Measurements from ENCODE around the gene HPCAL1.
"Not testable (repeated sequence)": the region's sequence is repeated elsewhere in the genome, so short reads cannot be mapped to it uniquely, and the experiment has no call there.

HPCAL1 gene

GRCh38 chr2:10297191-10297830 is 5.4 kb upstream of the HPCAL1 start:
- Histone ChIP-seq H3K9ac (ENCODE audit: low read length) (no peak overlapping the region), H3K27ac (ENCODE audit: low read depth, low read length) (no peak overlapping the region), H3K9me3 (ENCODE audit: control insufficient read depth, insufficient read depth, low read depth, low read length) (peaks cover 17% of the 10 kb centered on the region), H3K36me3 (ENCODE audit: control insufficient read depth, insufficient read depth, low read length) (no peaks in the 10 kb centered on the region), H3K4me1 (ENCODE audit: control insufficient read depth, insufficient read depth, low read length) (peaks cover 19% of the 10 kb centered on the region), H3K4me3 (ENCODE audit: low read depth, low read length) (no peak overlapping the region), H3K27me3 (ENCODE audit: control insufficient read depth, insufficient read depth, low read length) (no peaks in the 10 kb centered on the region)

- Histone ChIP-seq H3K9ac (ENCODE audit: low read length) (no peak overlapping the region), H3K4me3 (ENCODE audit: low read depth, low read length) (no peak overlapping the region), H3K27me3 (ENCODE audit: control insufficient read depth, insufficient read depth, low read length) (peaks cover 2% of the 10 kb centered on the region), H3K27ac (ENCODE audit: low read depth, low read length) (no peak overlapping the region), H3K9me3 (ENCODE audit: control insufficient read depth, insufficient read depth, low read depth, low read length) (peaks cover 17% of the 10 kb centered on the region), H3K4me1 (ENCODE audit: control insufficient read depth, insufficient read depth, low read length) (peaks cover 19% of the 10 kb centered on the region), H3K36me3 (ENCODE audit: control insufficient read depth, insufficient read depth, low read length) (no peaks in the 10 kb centered on the region)
Measured at GRCh38 chr2:10297959-10298531, 4.7 kb upstream of the HPCAL1 start.

- not testable (repeated sequence) for H3K36me3 ChIP-seq (ENCODE audit: control insufficient read depth, insufficient read depth, low read length); H3K27ac ChIP-seq (ENCODE audit: low read depth, low read length); H3K27me3 ChIP-seq (ENCODE audit: control insufficient read depth, insufficient read depth, low read length); H3K9ac ChIP-seq (ENCODE audit: low read length); H3K4me3 ChIP-seq (ENCODE audit: low read depth, low read length); H3K9me3 ChIP-seq (ENCODE audit: control insufficient read depth, insufficient read depth, low read depth, low read length)
- H3K4me1 ChIP-seq (ENCODE audit: control insufficient read depth, insufficient read depth, low read length), result peaks cover 19% of the 10 kb centered on the region
Measured at GRCh38 chr2:10298777-10299176, 3.9 kb upstream of the HPCAL1 start.

- Histone ChIP-seq H3K27ac (ENCODE audit: low read depth, low read length) (no peak overlapping the region), H3K4me3 (ENCODE audit: low read depth, low read length) (no peak overlapping the region), H3K9ac (ENCODE audit: low read length) (no peak overlapping the region), H3K4me1 (ENCODE audit: control insufficient read depth, insufficient read depth, low read length) (peaks cover 19% of the 10 kb centered on the region), H3K9me3 (ENCODE audit: control insufficient read depth, insufficient read depth, low read depth, low read length) (0 out of 2 replicates have a peak, but pooled peaks cover 2% of the 10 kb centered on the region), H3K36me3 (ENCODE audit: control insufficient read depth, insufficient read depth, low read length) (no peaks in the 10 kb centered on the region), H3K27me3 (ENCODE audit: control insufficient read depth, insufficient read depth, low read length) (peaks cover 25% of the 10 kb centered on the region)
Measured at GRCh38 chr2:10300328-10300920, 2.3 kb upstream of the HPCAL1 start.

- Histone ChIP-seq H3K9me3 (ENCODE audit: control insufficient read depth, insufficient read depth, low read depth, low read length) (no peaks in the 10 kb centered on the region), H3K4me1 (ENCODE audit: control insufficient read depth, insufficient read depth, low read length) (peaks cover 19% of the 10 kb centered on the region), H3K36me3 (ENCODE audit: control insufficient read depth, insufficient read depth, low read length) (no peaks in the 10 kb centered on the region), H3K27me3 (ENCODE audit: control insufficient read depth, insufficient read depth, low read length) (peaks cover 34% of the 10 kb centered on the region), H3K4me3 (ENCODE audit: low read depth, low read length) (no peak overlapping the region), H3K27ac (ENCODE audit: low read depth, low read length) (no peak overlapping the region), H3K9ac (ENCODE audit: low read length) (peak overlapping the region; percentile 5)
Measured at GRCh38 chr2:10300997-10301940, 1.4 kb upstream of the HPCAL1 start.

GRCh38 chr2:10301941-10302478 is 694 bp upstream of the HPCAL1 start:
- Histone ChIP-seq H3K27ac (ENCODE audit: low read depth, low read length) (no peak overlapping the region), H3K36me3 (ENCODE audit: control insufficient read depth, insufficient read depth, low read length) (no peaks in the 10 kb centered on the region), H3K9ac (ENCODE audit: low read length) (peak overlapping the region; percentile 50), H3K27me3 (ENCODE audit: control insufficient read depth, insufficient read depth, low read length) (peaks cover 41% of the 10 kb centered on the region), H3K4me3 (ENCODE audit: low read depth, low read length) (peak overlapping the region; percentile 55), H3K4me1 (ENCODE audit: control insufficient read depth, insufficient read depth, low read length) (peaks cover 19% of the 10 kb centered on the region), H3K9me3 (ENCODE audit: control insufficient read depth, insufficient read depth, low read depth, low read length) (no peaks in the 10 kb centered on the region)

- Histone ChIP-seq H3K9ac (ENCODE audit: low read length) (peak overlapping the region; percentile 47), H3K4me1 (ENCODE audit: control insufficient read depth, insufficient read depth, low read length) (peaks cover 7% of the 10 kb centered on the region), H3K36me3 (ENCODE audit: control insufficient read depth, insufficient read depth, low read length) (no peaks in the 10 kb centered on the region), H3K9me3 (ENCODE audit: control insufficient read depth, insufficient read depth, low read depth, low read length) (no peaks in the 10 kb centered on the region), H3K27ac (ENCODE audit: low read depth, low read length) (no peak overlapping the region), H3K4me3 (ENCODE audit: low read depth, low read length) (peak overlapping the region; percentile 74), H3K27me3 (ENCODE audit: control insufficient read depth, insufficient read depth, low read length) (peaks cover 49% of the 10 kb centered on the region)
Measured at GRCh38 chr2:10303181-10303693, 533 bp downstream of the HPCAL1 start.

- Histone ChIP-seq H3K4me3 (ENCODE audit: low read depth, low read length) (peak overlapping the region; percentile 74), H3K27ac (ENCODE audit: low read depth, low read length) (no peak overlapping the region), H3K9me3 (ENCODE audit: control insufficient read depth, insufficient read depth, low read depth, low read length) (no peaks in the 10 kb centered on the region), H3K9ac (ENCODE audit: low read length) (no peak overlapping the region), H3K4me1 (ENCODE audit: control insufficient read depth, insufficient read depth, low read length) (peaks cover 7% of the 10 kb centered on the region), H3K27me3 (ENCODE audit: control insufficient read depth, insufficient read depth, low read length) (peaks cover 49% of the 10 kb centered on the region), H3K36me3 (ENCODE audit: control insufficient read depth, insufficient read depth, low read length) (no peaks in the 10 kb centered on the region)
Measured at GRCh38 chr2:10303694-10304378, 1.1 kb downstream of the HPCAL1 start.

- Histone ChIP-seq H3K9me3 (ENCODE audit: control insufficient read depth, insufficient read depth, low read depth, low read length) (no peaks in the 10 kb centered on the region), H3K4me3 (ENCODE audit: low read depth, low read length) (peak overlapping the region; percentile 74), H3K9ac (ENCODE audit: low read length) (no peak overlapping the region), H3K27ac (ENCODE audit: low read depth, low read length) (no peak overlapping the region), H3K4me1 (ENCODE audit: control insufficient read depth, insufficient read depth, low read length) (peaks cover 7% of the 10 kb centered on the region), H3K36me3 (ENCODE audit: control insufficient read depth, insufficient read depth, low read length) (no peaks in the 10 kb centered on the region), H3K27me3 (ENCODE audit: control insufficient read depth, insufficient read depth, low read length) (peaks cover 49% of the 10 kb centered on the region)
Measured at GRCh38 chr2:10304458-10305253, 2.0 kb downstream of the HPCAL1 start.

All from HUES6 (cell line).